Measurements from ENCODE around the gene RSPH4A. TPM values are rescaled to one million over a fixed set of nuclear protein-coding genes. Genes with fewer than 3 reads are reported as not detected.

RSPH4A gene
- total RNA-seq, 1 donor from 2014 or later = 5.6 TPM

GRCh38 chr6:116571683-116572000, 44.6 kb upstream of the RSPH4A start:
- intact Hi-C loops (cut with DNase I) = no loop called here
- peaks cover 24% of the 10 kb centered on the region for H3K4me1 ChIP-seq
- H3K9me3 ChIP-seq = no peaks in the 10 kb centered on the region
- ATAC-seq (peak; percentile 70 to 75), DNase-seq (no peak)
- TF ChIP-seq, protein P1, sequence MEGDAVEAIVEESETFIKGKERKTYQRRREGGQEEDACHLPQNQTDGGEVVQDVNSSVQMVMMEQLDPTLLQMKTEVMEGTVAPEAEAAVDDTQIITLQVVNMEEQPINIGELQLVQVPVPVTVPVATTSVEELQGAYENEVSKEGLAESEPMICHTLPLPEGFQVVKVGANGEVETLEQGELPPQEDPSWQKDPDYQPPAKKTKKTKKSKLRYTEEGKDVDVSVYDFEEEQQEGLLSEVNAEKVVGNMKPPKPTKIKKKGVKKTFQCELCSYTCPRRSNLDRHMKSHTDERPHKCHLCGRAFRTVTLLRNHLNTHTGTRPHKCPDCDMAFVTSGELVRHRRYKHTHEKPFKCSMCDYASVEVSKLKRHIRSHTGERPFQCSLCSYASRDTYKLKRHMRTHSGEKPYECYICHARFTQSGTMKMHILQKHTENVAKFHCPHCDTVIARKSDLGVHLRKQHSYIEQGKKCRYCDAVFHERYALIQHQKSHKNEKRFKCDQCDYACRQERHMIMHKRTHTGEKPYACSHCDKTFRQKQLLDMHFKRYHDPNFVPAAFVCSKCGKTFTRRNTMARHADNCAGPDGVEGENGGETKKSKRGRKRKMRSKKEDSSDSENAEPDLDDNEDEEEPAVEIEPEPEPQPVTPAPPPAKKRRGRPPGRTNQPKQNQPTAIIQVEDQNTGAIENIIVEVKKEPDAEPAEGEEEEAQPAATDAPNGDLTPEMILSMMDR (IDR thresholded peaks at IDR 0.05) = no peak
- H3K27ac ChIP-seq = peak overlapping the region; percentile 94
- peak overlapping the region; percentile 84 for H3K4me3 ChIP-seq
- H3K36me3 ChIP-seq = peaks cover 18% of the 10 kb centered on the region
- H3K27me3 ChIP-seq (ENCODE audit: low read depth) = no peaks in the 10 kb centered on the region

GRCh38 chr6:116572162-116572561, 44.1 kb upstream of the RSPH4A start:
- H3K36me3 ChIP-seq = peaks cover 23% of the 10 kb centered on the region
- peak overlapping the region; percentile 84 for H3K4me3 ChIP-seq
- H3K9me3 ChIP-seq = no peaks in the 10 kb centered on the region
- DNase-seq = no peak
- H3K4me1 ChIP-seq = peaks cover 24% of the 10 kb centered on the region
- intact Hi-C loops (cut with DNase I) = no loop called here
- TF ChIP-seq, protein P1 (IDR thresholded peaks at IDR 0.05) = no peak
- peak in 1 of 2 donors; percentile 57 for ATAC-seq
- H3K27ac ChIP-seq = peak overlapping the region; percentile 94
- no peaks in the 10 kb centered on the region for H3K27me3 ChIP-seq (ENCODE audit: low read depth)

- ATAC-seq (no peak), DNase-seq (no peak)
- no peak overlapping the region for H3K27ac ChIP-seq
- intact Hi-C loops (cut with DNase I) = no loop called here
- H3K36me3 ChIP-seq = peaks cover 34% of the 10 kb centered on the region
- H3K4me3 ChIP-seq = no peak overlapping the region
- TF ChIP-seq, protein P1 (IDR thresholded peaks at IDR 0.05) = no peak
- H3K9me3 ChIP-seq = no peaks in the 10 kb centered on the region
- peaks cover 28% of the 10 kb centered on the region for H3K4me1 ChIP-seq
- no peaks in the 10 kb centered on the region for H3K27me3 ChIP-seq (ENCODE audit: low read depth)
These were observed 41.1 kb upstream of the RSPH4A start for GRCh38 chr6:116575227-116575626.

- Histone ChIP-seq H3K27ac (no peak overlapping the region), H3K36me3 (peaks cover 50% of the 10 kb centered on the region), H3K9me3 (no peaks in the 10 kb centered on the region), H3K4me3 (no peak overlapping the region), H3K27me3 (ENCODE audit: low read depth) (no peaks in the 10 kb centered on the region), H3K4me1 (peaks cover 21% of the 10 kb centered on the region)
- ATAC-seq (no peak), DNase-seq (no peak)
- intact Hi-C loops (cut with DNase I) = no loop called here
- TF ChIP-seq, protein P1 (IDR thresholded peaks at IDR 0.05) = no peak
These were observed 38.8 kb upstream of the RSPH4A start for GRCh38 chr6:116577486-116577885.

- TF ChIP-seq, protein P1 (IDR thresholded peaks at IDR 0.05) = no peak
- H3K4me1 ChIP-seq = peaks cover 12% of the 10 kb centered on the region
- intact Hi-C loops (cut with DNase I) = no loop called here
- no peaks in the 10 kb centered on the region for H3K9me3 ChIP-seq
- no peak overlapping the region for H3K27ac ChIP-seq
- H3K4me3 ChIP-seq = no peak overlapping the region
- peaks cover 59% of the 10 kb centered on the region for H3K36me3 ChIP-seq
- ATAC-seq (no peak), DNase-seq (no peak)
- H3K27me3 ChIP-seq (ENCODE audit: low read depth) = no peaks in the 10 kb centered on the region
These were observed 37.9 kb upstream of the RSPH4A start for GRCh38 chr6:116578335-116578734.

- ATAC-seq = no peak
- peaks cover 64% of the 10 kb centered on the region for H3K36me3 ChIP-seq
- no peaks in the 10 kb centered on the region for H3K27me3 ChIP-seq (ENCODE audit: low read depth)
- H3K4me3 ChIP-seq = no peak overlapping the region
- TF ChIP-seq, protein P1 (IDR thresholded peaks at IDR 0.05) = no peak
- H3K9me3 ChIP-seq = no peaks in the 10 kb centered on the region
- DNase-seq = no peak
- intact Hi-C loops (cut with DNase I) = no loop called here
- H3K27ac ChIP-seq = no peak overlapping the region
- peaks cover 9% of the 10 kb centered on the region for H3K4me1 ChIP-seq
These were observed 37.1 kb upstream of the RSPH4A start for GRCh38 chr6:116579143-116579542.

Data from lower lobe of right lung (tissue), 2 donors.